Pancreas (tissue), 10 donors: ENCODE results near the gene SLC10A7. TPM values are rescaled to one million over a fixed set of nuclear protein-coding genes. Genes with fewer than 3 reads are reported as not detected.

ENCODE experiments used
- ATAC-seq, 4 donors: fragments of 200-7000 bp; cut with Tn5 transposase; one replicate each; pipeline versions ENCODE4 v1.8.0 to v1.9.1; 2020; ENCODE audit warnings: mild to moderate bottlenecking in 4 of 4, moderate library complexity in 4 of 4
- DNase-seq, 6 donors: peaks; one replicate each; pipeline ENCODE4 v3.0.0-alpha.2; 2020
- FAIRE-seq: peaks from 2 replicates; lab custom pipeline; 2012; peaks lifted over from hg19 to GRCh38; lab: Jason Lieb, UNC
- H3K27ac ChIP-seq, 4 donors: fragments of 200-600 bp; sonication (generic); 1 replicate in 3 of 4; 2 replicates in 1 of 4; pipeline versions ENCODE4 v1.5.0 to v1.8.0; 2020
- H3K27me3 ChIP-seq, 4 donors: fragments of 200-600 bp; one replicate each; pipeline ENCODE4 v1.8.0; 2021
- H3K36me3 ChIP-seq, 3 donors: fragments of 200-600 bp; sonication (generic) in 1 of 3; one replicate each; pipeline versions ENCODE4 v1.5.0 to v1.8.0; 2020 to 2021
- H3K4me1 ChIP-seq, 3 donors: fragments of 200-600 bp; one replicate each; pipeline ENCODE4 v1.8.0; 2021
- H3K4me3 ChIP-seq, 4 donors: fragments of 200-600 bp; sonication (generic) in 2 of 4; one replicate each; pipeline versions ENCODE4 v1.5.0 to v1.8.0; 2020 to 2021
- H3K9me3 ChIP-seq, 4 donors: fragments of 200-600 bp; one replicate each; pipeline ENCODE4 v1.8.0; 2021
- CTCF ChIP-seq, 4 donors: fragments of 200-600 bp; sonication (generic) in 3 of 4; IDR thresholded peaks; one replicate each; pipeline versions ENCODE4 v1.5.0 to v1.8.0; 2021; ENCODE audit warnings: antibody characterized with exemption in 4 of 4
- WGBS, 2 donors: extraction: QIAGEN DNeasy Blood & Tissue Kit; methylation state at CpG; one replicate each; pipeline ENCODE4 v1.1.7; 2013; 5-methylcytosine and 5-hydroxymethylcytosine counted together
- intact Hi-C, 3 donors: fragments of 100-400 bp; cut with DNase I; formaldehyde crosslinking; loops; one replicate each; pipeline versions ENCODE4 v1.11.1 to v1.14.2; 2022
- polyA plus RNA-seq, 2 donors: library from polyadenylated mRNA; stranded (reverse); fragments of 200-250 nt; gene quantifications; one replicate each; pipeline ENCODE4 v1.2.3, GENCODE V29; 2013
- total RNA-seq, 6 donors: library from RNA; stranded (reverse); fragmentation: NEBNext Ultra II Directional in 4 of 6; extraction: Animal tissue kit (Norgen Biotek cat#: 25700) in 4 of 6; gene quantifications; one replicate each; pipeline versions ENCODE4 v1.2.1 to v1.2.4, GENCODE V29; 2021 to 2023
- donor health status: healthy with polysubstance abuse.
- donor health status: DM: no; HTN: no; CAD: no; lungs with moderate emphysema.
- donor health status: DM: no; HTN: no; CAD: no.
- donor health status: control.
- donor health status: control.
- donor health status: Bipolar disorder and iron deficiency.
- donor health status: DM: yes; HTN: yes; CAD: no.
- donor health status: DM: no; HTN: no; CAD: no.
- donor health status: DM: no; HTN: no; CAD: no.
- donor health status: DM: yes; HTN: yes; CAD: no.

The SLC10A7 gene
- total and polyA plus RNA-seq, 8 donors, result 2.1 to 11.1 (median 6.9) TPM

GRCh38 chr4:146283758-146284651, 237.7 kb downstream of the SLC10A7 start:
- DNase-seq, result no peak
- intact Hi-C loops, result no loop called here
- Histone ChIP-seq H3K27ac (no peak overlapping the region), H3K9me3 (no peaks in the 10 kb centered on the region), H3K27me3 (no peaks in the 10 kb centered on the region), H3K36me3 (no peaks in the 10 kb centered on the region), H3K4me1 (no peaks in the 10 kb centered on the region), H3K4me3 (no peak overlapping the region)
- no peak for TF ChIP-seq CTCF (IDR thresholded peaks at IDR 0.05)
- ATAC-seq, result no peak
- FAIRE-seq, result no peak
- 76 to 84% methylated on average over 3 of the region's 3 CpGs for WGBS, 2 donors

- H3K27me3 ChIP-seq, result no peaks in the 10 kb centered on the region
- H3K9me3 ChIP-seq, result no peaks in the 10 kb centered on the region
- TF ChIP-seq CTCF (IDR thresholded peaks at IDR 0.05), result no peak
- intact Hi-C loops, result no loop called here
- H3K4me3 ChIP-seq, result no peak overlapping the region
- ATAC-seq (no peak), FAIRE-seq (no peak), DNase-seq (no peak)
- H3K27ac ChIP-seq, result no peak overlapping the region
- no peaks in the 10 kb centered on the region for H3K4me1 ChIP-seq
- no peaks in the 10 kb centered on the region for H3K36me3 ChIP-seq
Measured at GRCh38 chr4:146282657-146283056, 239.1 kb downstream of the SLC10A7 start.

- Histone ChIP-seq H3K27me3 (no peaks in the 10 kb centered on the region), H3K9me3 (no peaks in the 10 kb centered on the region), H3K4me1 (peaks cover 0 to 3% (median 0%) of the 10 kb centered on the region in 3 donors), H3K4me3 (no peak overlapping the region), H3K36me3 (no peaks in the 10 kb centered on the region), H3K27ac (no peak overlapping the region)
- FAIRE-seq, result no peak
- no peak for TF ChIP-seq CTCF (IDR thresholded peaks at IDR 0.05)
- intact Hi-C loops, result no loop called here
- no peak for ATAC-seq
- 81 to 90% methylated on average over 1 of the region's 1 CpG for WGBS, 2 donors
- DNase-seq, result no peak
Measured at GRCh38 chr4:146278986-146279385, 242.8 kb downstream of the SLC10A7 start.

GRCh38 chr4:146275370-146275769, 246.4 kb downstream of the SLC10A7 start:
- no peak for FAIRE-seq
- peak in 1 of 6 donors; percentile 22 for DNase-seq
- no peaks in the 10 kb centered on the region for H3K36me3 ChIP-seq
- peak in 3 of 4 donors; percentile 56 to 74 (median 57) for ATAC-seq
- TF ChIP-seq CTCF (IDR thresholded peaks at IDR 0.05), result no peak
- H3K4me3 ChIP-seq, result no peak overlapping the region
- intact Hi-C loops, result no loop called here
- no peaks in the 10 kb centered on the region for H3K9me3 ChIP-seq
- H3K27ac ChIP-seq, result no peak overlapping the region
- peaks cover 0 to 3% (median 0%) of the 10 kb centered on the region in 3 donors for H3K4me1 ChIP-seq
- H3K27me3 ChIP-seq, result no peaks in the 10 kb centered on the region

GRCh38 chr4:146274774-146275173, 247.0 kb downstream of the SLC10A7 start:
- ATAC-seq, result no peak
- Histone ChIP-seq H3K4me3 (no peak overlapping the region), H3K27ac (no peak overlapping the region), H3K36me3 (no peaks in the 10 kb centered on the region), H3K4me1 (peaks cover 0 to 3% (median 0%) of the 10 kb centered on the region in 3 donors), H3K9me3 (no peaks in the 10 kb centered on the region), H3K27me3 (no peaks in the 10 kb centered on the region)
- no peak for TF ChIP-seq CTCF (IDR thresholded peaks at IDR 0.05)
- WGBS, 2 donors, result 95 to 98% methylated on average over 1 of the region's 1 CpG
- FAIRE-seq, result no peak
- DNase-seq, result no peak
- intact Hi-C loops, result no loop called here
